GM11168 (cell line): ENCODE data around the gene PPP1R3A.
"Not testable (repeated sequence)": the region's sequence is repeated elsewhere in the genome, so short reads cannot be mapped to it uniquely, and the experiment has no call there.

Experiments
- in situ Hi-C: fragments of 300-500 bp; cut with MboI; formaldehyde crosslinking; loops from one replicate; pipeline ENCODE4 v1.12.0; 2022; ENCODE audit warnings: low sequenced_read_pairs; ENCODE audit not compliant: unreplicated experiment

Gene PPP1R3A

DNA sequence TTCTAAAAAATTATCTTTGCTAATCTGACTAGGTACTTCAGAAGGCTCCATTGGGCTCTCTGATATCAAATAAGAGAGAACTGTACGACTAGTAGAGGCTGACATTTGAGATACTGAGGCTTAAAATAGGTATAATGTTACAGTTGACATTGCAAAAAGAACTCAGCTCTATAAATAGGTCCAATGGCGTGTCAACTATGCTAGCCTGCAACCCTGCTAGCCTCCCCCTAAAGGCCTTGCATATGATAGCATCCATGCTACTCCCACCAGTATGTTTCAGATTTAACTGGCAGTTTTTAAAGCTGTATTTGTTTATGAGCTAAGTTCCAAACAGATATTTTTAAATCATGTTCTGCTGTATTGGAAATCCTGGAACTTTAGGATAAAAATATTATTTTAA is at the start of gene PPP1R3A:
Gene PPP1R3A (minus strand): TSS at position 64 of the 400 bp plus-strand sequence. CDS start 13 bp downstream, at position 51.
- in situ Hi-C loops: no loop called here

GRCh38 chr7:113963356-113963755 is 44.5 kb upstream of the PPP1R3A start:
- in situ Hi-C loops: no loop called here

GRCh38 chr7:113959910-113960309 is 41.1 kb upstream of the PPP1R3A start:
- in situ Hi-C loops: no loop called here

DNA sequence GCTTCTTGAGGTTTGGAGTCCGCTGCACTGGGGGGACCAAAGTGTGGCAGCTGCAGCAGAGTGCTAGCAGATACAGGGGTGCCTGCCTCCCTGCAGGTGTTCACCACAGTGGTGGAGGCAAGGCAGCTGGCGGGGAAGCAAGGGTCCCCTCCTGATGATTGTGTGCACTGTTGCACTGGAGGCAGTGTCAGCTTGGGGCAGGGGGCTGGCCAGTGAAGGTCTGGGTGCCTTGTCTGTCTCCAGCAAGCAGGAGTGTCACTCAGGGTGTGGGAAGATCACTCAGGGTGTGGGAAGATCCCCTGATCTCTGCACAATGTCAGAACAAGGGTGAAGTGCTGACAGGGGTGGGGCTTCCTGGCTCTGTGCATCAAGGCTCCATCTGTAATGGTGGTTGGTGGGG is 36.3 kb upstream of the PPP1R3A start:
- in situ Hi-C loops: no loop called here

DNA sequence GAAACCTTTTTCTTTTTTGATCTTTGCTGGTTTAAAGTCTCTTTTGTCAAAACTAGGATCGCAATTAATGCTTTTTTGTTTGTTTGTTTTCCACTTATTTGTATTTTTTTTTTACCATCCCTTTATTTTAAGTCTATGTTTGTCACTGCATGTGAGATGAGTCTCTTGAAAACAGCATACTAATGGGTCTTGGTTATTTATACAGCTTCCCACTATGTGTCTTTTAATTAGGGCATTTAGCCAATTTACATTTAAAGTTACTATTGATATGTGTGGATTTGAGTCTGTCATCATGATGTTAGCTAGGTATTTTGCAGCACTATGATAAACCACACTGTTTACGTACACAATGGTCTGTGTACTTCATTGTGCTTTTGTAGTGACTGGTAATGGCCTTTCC is 34.7 kb upstream of the PPP1R3A start:
- in situ Hi-C loops: no loop called here

GRCh38 chr7:113945018-113945938 is 26.5 kb upstream of the PPP1R3A start:
- in situ Hi-C loops: no loop called here

- in situ Hi-C loops: no loop called here
Measured at GRCh38 chr7:113936982-113937381, 18.2 kb upstream of the PPP1R3A start.

DNA sequence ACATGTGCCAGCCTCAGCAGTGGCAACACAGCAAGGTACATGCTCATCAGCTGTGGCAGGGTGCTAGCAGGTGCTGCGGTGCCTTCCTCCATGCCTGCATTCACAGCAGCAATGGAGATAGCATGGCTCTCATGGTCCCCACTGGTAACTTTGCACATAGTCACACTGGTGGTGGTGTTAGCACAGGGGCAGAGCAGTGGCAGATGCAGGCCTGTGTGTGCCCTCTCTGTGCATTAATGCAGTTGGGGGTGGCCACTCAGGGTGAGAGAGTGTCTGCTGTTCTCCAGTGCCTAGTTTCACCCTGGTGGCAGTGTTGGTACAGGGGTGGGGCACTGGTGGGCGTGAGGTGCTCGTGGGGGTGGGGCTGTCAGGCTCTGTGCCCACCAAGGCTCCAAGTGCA is 17.7 kb upstream of the PPP1R3A start:
- in situ Hi-C loops: no loop called here

- in situ Hi-C loops: not testable (repeated sequence)
Measured at GRCh38 chr7:113929389-113929788, 10.6 kb upstream of the PPP1R3A start.

DNA sequence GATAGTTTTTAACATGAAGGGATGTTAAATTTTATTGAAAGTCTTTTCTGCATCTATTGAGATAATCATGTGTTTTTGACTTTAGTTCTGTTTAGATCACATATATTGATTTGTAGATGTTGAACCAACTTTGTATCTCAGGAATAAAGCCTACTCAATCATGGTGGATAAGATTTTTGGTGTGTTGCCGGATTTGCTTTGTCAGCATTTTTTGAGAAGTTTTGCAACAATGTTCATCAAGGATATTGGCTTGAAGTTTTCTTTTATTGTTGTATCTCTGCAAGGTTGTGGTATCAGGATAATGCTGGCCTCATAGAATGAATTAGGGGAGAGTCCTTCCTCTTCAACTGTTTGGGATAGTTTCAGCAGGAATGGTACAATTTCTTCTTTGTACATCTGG is 9.3 kb upstream of the PPP1R3A start:
- in situ Hi-C loops: no loop called here

GRCh38 chr7:113922049-113922448 is 3.2 kb upstream of the PPP1R3A start:
- in situ Hi-C loops: no loop called here

GRCh38 chr7:113921363-113921762 is 2.6 kb upstream of the PPP1R3A start:
- in situ Hi-C loops: no loop called here

GRCh38 chr7:113917840-113918239 is 969 bp downstream of the PPP1R3A start:
- in situ Hi-C loops: no loop called here

DNA sequence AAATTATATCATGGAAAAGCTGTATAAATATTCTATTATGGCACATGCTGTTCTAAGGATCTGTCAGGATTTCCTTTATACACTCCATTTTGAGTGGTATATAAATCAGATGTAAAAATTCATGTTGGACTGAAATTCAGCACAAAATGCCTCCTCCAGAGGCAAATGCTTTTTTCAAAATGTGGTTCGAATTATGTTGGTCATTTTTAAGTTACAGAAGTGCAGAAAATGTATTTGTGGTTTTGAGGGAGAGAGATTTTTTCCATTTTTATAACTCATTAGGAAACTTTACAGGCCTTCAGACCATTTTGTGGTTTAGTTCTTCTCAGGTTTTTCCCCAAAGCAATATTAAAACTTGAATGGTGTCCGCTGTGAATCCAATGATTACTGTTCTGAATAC is 2.9 kb downstream of the PPP1R3A start:
- in situ Hi-C loops: no loop called here

GRCh38 chr7:113912876-113913275 is 5.9 kb downstream of the PPP1R3A start:
- in situ Hi-C loops: no loop called here

DNA sequence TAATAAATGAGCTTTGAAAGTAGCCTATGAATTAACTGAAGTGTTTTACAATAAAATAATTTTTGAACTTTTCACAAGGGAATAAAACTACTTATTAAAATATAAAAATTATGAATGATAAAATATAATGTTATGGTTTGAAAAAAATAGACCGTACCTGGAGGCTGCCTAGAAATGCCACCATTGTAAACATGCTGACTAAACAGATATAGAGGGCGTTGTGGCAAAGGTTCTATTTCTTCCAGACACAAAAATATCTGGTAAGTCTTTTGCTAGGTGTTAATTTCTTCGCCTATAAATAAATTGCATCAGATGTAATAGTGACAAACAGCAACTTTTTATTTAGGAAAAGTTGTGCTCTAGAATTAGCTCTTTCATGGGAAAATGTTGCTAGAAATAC is 11.2 kb downstream of the PPP1R3A start:
- in situ Hi-C loops: no loop called here

DNA sequence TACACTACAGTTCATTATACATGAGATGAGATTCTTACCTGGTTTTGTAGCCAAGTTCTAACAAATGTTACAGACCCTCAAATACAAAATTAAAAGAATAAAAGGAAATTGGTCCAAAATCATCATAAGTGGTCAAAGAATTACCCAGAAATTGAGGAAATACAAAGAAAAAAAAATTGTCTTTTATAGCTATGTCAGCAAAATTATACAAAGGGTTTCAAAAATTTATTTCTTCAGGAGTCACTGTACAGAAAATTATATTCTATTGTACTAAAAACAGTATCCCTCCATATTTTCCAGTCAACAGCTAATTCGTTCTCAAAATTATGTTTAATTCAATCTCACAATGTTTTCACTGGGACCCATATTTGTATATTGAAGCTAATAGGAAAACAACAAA is 14.3 kb downstream of the PPP1R3A start:
- in situ Hi-C loops: no loop called here

- in situ Hi-C loops: no loop called here
Measured at GRCh38 chr7:113892818-113893217, 26.0 kb downstream of the PPP1R3A start.

- in situ Hi-C loops: no loop called here
Measured at GRCh38 chr7:113891828-113892227, 27.0 kb downstream of the PPP1R3A start.

DNA sequence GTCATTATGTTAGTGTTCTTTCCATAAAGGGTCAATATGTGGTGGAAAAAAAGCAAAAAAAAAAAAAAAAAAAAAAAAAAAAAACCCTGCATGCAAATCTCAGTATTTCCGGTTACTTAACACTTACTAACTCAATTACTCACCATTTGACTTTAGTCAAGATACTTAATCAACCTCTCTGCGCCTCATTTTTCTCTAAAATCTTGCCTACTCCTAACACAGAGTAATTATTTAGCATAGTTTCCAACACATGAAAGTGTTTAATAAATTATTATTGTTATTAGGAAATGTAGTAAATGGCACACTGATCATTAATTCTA is 27.8 kb downstream of the PPP1R3A start:
- in situ Hi-C loops: no loop called here

DNA sequence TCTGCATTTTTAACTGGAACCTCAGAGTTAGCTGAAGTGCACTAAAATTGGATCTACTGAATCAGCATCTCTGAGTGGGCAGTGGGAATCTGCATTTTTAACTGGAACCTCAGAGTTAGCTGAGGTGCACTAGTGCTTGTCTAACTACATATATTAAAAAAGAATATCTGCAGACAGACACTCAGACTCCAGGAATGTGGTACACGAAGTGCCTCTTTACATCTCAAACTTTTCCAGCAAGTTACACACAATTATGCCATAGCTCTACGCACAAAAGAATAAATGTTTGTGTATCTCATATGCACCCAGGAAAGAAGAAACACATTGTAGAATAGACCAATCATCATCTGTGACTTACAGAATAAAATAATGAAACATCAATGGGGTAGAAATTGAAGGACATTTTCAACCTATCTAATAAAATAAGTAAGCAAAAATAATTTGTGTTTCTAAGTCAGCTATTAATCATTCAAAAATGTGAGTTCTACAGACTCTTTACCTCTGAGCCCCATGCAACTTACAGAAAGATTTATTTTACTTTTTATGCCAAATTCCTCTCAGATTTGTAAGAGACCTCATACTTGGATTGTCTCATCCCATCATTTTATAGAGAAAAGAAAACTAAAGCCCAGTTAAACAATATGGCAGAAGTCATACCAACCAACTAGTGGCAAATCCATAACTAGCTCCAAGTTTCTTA is 28.3 kb downstream of the PPP1R3A start:
- in situ Hi-C loops: no loop called here

- in situ Hi-C loops: no loop called here
Measured at GRCh38 chr7:113883096-113883495, 35.7 kb downstream of the PPP1R3A start.
